Endodermal cell (in vitro differentiated cells): ENCODE results near the gene RBM5. TPM values are rescaled to one million over a fixed set of nuclear protein-coding genes. Genes with fewer than 3 reads are reported as not detected.

Experiments used
- DNase-seq: peaks from one replicate; pipeline ENCODE4 v3.0.0-alpha.2; 2017
- H3K27ac ChIP-seq: 2 replicates; pipeline ENCODE4 v1.5.1; 2013; ENCODE audit warnings: mild to moderate bottlenecking, low read depth, low read length, moderate library complexity
- H3K27me3 ChIP-seq: 2 replicates; pipeline ENCODE4 v1.6.1; 2013; ENCODE audit warnings: mild to moderate bottlenecking, low read length, moderate library complexity; ENCODE audit not compliant: insufficient read depth, control insufficient read depth, poor library complexity, severe bottlenecking
- H3K36me3 ChIP-seq: 2 replicates; pipeline ENCODE4 v1.7.0; 2013; ENCODE audit warnings: mild to moderate bottlenecking, low read length, moderate library complexity; ENCODE audit not compliant: control insufficient read depth, insufficient read depth
- H3K4me1 ChIP-seq: one replicate; pipeline ENCODE4 v1.7.0; 2013; ENCODE audit warnings: low read length; ENCODE audit not compliant: control insufficient read depth, insufficient read depth
- H3K4me3 ChIP-seq: 2 replicates; pipeline ENCODE4 v1.5.1; 2013; ENCODE audit warnings: mild to moderate bottlenecking, low read length, moderate library complexity
- H3K9ac ChIP-seq: 2 replicates; pipeline ENCODE4 v1.6.1; 2013; ENCODE audit warnings: mild to moderate bottlenecking, low read length, moderate library complexity; ENCODE audit not compliant: poor library complexity, severe bottlenecking; ENCODE audit errors: extremely low read depth
- H3K9me3 ChIP-seq: 2 replicates; pipeline ENCODE4 v1.6.1; 2013; ENCODE audit warnings: mild to moderate bottlenecking, low read length, moderate library complexity; ENCODE audit not compliant: control insufficient read depth
- H3K27ac Mint-ChIP-seq: 2 replicates; pipeline ENCODE4 v1.8.0; 2020; ENCODE audit warnings: mixed read lengths
- H3K27me3 Mint-ChIP-seq: 2 replicates; pipeline ENCODE4 v1.8.0; 2021; ENCODE audit warnings: mild to moderate bottlenecking, mixed read lengths; ENCODE audit not compliant: insufficient read depth
- H3K36me3 Mint-ChIP-seq: 2 replicates; pipeline ENCODE4 v1.8.0; 2020; ENCODE audit warnings: low read depth, mixed read lengths
- H3K4me1 Mint-ChIP-seq: 2 replicates; pipeline ENCODE4 v1.8.0; 2020; ENCODE audit warnings: mixed read lengths
- H3K4me3 Mint-ChIP-seq: 2 replicates; pipeline ENCODE4 v1.8.0; 2020; ENCODE audit warnings: mild to moderate bottlenecking, moderate library complexity, mixed read lengths
- H3K9me3 Mint-ChIP-seq: 2 replicates; pipeline ENCODE4 v1.8.0; 2020; ENCODE audit warnings: mild to moderate bottlenecking, mixed read lengths
- WGBS, 2 experiments: methylation state at CpG; one replicate each; pipeline versions ENCODE4 v1.1.5 to v1.1.7; 2013; ENCODE audit warnings: missing lambda C conversion rate in 2 of 2, mixed read lengths in 1 of 2; ENCODE audit not compliant: insufficient coverage in 1 of 2, insufficient read length in 1 of 2; 5-methylcytosine and 5-hydroxymethylcytosine counted together
- total RNA-seq, 2 donors: library from RNA; stranded (reverse); fragmentation: NEBNext Ultra II Directional in 1 of 2; extraction: Animal tissue kit (Norgen Biotek cat#: 25700) in 1 of 2; gene quantifications; 2 replicates in 1 of 2; 3 replicates in 1 of 2; pipeline ENCODE4 v1.2.1, GENCODE V29; 2021
- TF ChIP-seq, protein P1 (sequence below): fragments of 200-600 bp; sonication (generic); conservative IDR thresholded peaks from 2 replicates; pipeline ENCODE4 v1.5.0; 2021; ENCODE audit warnings: antibody characterized with exemption, mild to moderate bottlenecking

RBM5 gene
- total RNA-seq, 2 donors from 2014 or later = 153 to 166 TPM

DNA sequence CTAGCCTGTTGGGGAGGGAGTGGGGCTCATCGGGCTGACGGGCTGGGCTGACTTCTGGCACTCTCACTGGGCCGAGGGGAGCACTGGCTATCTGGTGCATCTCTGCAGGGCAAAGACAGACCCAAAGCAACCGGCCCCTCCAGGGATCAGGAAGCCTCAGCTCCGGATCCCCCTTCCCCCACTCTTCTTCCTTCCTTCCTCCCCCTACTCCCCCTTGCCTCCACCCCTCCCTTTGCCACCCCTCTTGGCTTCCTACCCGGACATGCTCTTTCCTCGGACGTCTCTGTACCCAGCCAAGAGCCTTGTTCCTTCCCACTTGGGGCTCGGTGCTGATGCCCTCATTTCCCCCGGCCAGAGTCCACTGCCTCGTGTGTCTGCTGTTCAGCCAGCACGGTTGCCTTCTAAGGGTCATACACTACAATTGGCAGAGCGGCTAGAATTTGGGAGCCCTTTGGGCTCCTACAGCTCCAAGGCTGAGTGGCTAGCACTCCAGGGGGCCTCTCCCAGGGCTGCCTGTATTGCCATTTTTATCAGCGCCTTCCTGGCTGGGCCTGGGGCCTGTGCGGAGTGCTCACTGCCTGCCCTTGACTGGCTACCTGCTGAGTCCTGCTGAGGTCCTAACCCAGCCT is 77.3 kb downstream of the RBM5 start:
- no peak overlapping the region for H3K9ac ChIP-seq
- H3K27ac ChIP-seq = peak overlapping the region; percentile 87
- H3K27me3 Mint-ChIP-seq = no peaks in the 10 kb centered on the region
- no peaks in the 10 kb centered on the region for H3K9me3 ChIP-seq
- H3K27ac Mint-ChIP-seq = peak overlapping the region; percentile 72
- no peak overlapping the region for H3K4me3 Mint-ChIP-seq
- TF ChIP-seq, protein P1, sequence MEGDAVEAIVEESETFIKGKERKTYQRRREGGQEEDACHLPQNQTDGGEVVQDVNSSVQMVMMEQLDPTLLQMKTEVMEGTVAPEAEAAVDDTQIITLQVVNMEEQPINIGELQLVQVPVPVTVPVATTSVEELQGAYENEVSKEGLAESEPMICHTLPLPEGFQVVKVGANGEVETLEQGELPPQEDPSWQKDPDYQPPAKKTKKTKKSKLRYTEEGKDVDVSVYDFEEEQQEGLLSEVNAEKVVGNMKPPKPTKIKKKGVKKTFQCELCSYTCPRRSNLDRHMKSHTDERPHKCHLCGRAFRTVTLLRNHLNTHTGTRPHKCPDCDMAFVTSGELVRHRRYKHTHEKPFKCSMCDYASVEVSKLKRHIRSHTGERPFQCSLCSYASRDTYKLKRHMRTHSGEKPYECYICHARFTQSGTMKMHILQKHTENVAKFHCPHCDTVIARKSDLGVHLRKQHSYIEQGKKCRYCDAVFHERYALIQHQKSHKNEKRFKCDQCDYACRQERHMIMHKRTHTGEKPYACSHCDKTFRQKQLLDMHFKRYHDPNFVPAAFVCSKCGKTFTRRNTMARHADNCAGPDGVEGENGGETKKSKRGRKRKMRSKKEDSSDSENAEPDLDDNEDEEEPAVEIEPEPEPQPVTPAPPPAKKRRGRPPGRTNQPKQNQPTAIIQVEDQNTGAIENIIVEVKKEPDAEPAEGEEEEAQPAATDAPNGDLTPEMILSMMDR = no peak
- H3K27me3 ChIP-seq = no peaks in the 10 kb centered on the region
- H3K36me3 Mint-ChIP-seq = peaks cover 6% of the 10 kb centered on the region
- WGBS, 2 experiments = 74 to 78% methylated on average over 9 to 15 of the region's 15 CpGs
- peak; percentile 59 for DNase-seq
- H3K4me1 Mint-ChIP-seq = peaks cover 62% of the 10 kb centered on the region
- no peaks in the 10 kb centered on the region for H3K36me3 ChIP-seq
- H3K4me3 ChIP-seq = no peak overlapping the region
- H3K9me3 Mint-ChIP-seq = no peaks in the 10 kb centered on the region
- peaks cover 36% of the 10 kb centered on the region for H3K4me1 ChIP-seq

DNA sequence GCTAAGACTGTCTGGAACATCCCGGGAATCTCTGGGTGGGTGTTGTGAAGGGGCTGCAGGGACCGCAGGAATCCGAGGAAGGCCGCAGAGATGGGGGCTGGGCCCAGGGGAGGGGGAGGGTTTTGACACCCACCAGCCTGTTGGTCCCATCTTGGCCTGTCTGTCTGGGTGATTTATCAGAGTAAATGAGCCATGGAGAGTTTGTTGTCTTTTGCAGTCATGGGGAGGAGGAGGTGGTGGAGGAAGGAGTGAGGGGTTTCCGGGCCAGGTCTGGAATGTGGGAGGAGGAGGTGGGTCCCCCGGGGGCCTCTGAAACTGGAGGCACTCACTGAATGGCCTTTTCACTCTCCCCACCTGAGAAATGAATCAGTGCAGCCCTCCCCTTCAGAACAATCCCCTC is 77.9 kb downstream of the RBM5 start:
- TF ChIP-seq, protein P1 = no peak
- 75 to 80% methylated on average over 3 to 5 of the region's 6 CpGs for WGBS, 2 experiments
- Histone ChIP-seq H3K9me3 (no peaks in the 10 kb centered on the region), H3K27ac (peak overlapping the region; percentile 87), H3K27me3 (no peaks in the 10 kb centered on the region), H3K9ac (no peak overlapping the region), H3K36me3 (no peaks in the 10 kb centered on the region), H3K4me1 (peaks cover 30% of the 10 kb centered on the region), H3K4me3 (no peak overlapping the region)
- peaks cover 60% of the 10 kb centered on the region for H3K4me1 Mint-ChIP-seq
- H3K4me3 Mint-ChIP-seq = peak overlapping the region; percentile 29
- no peak for DNase-seq
- peak overlapping the region; percentile 88 for H3K27ac Mint-ChIP-seq
- H3K36me3 Mint-ChIP-seq = peaks cover 4% of the 10 kb centered on the region
- H3K9me3 Mint-ChIP-seq = no peaks in the 10 kb centered on the region
- no peaks in the 10 kb centered on the region for H3K27me3 Mint-ChIP-seq

DNA sequence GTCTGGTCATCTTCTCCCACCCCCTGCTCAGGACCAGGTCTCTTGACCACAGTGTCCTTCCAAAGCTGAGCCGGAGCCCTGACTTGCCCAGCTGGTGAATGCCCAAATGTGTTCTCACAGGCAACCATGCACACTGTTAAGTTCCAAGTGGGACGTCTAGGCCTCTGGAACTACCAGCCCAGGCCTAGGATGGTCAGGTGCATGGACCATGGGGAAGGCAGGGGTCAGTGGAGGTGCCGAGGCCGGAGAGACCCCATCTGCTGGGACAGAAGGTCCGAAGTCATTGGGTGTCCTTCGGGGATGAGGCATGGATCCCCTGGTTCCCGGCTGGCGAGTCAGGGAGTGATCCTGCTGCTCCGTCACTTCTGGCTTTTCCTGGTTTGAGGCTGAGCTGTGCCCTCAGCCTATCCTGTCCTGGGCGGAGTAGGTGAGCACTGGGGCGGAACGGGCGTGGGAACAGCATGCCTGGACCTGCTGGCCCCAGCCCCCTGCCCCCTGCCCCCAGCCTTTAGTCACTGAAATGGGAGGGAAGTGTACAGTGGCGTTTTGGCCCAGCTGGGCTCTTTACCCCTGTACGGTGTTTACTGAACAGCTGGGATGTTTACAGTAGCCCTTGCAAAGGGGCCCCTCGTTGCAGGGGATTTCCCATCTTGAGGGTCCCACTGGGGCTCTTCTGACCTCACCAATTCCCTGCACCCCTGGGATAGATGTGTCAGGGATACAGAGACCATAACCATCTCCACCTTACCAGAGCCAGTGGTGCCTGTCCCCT is 78.5 kb downstream of the RBM5 start:
- Histone ChIP-seq H3K27me3 (no peaks in the 10 kb centered on the region), H3K9me3 (no peaks in the 10 kb centered on the region), H3K36me3 (no peaks in the 10 kb centered on the region), H3K27ac (peak overlapping the region; percentile 87), H3K9ac (no peak overlapping the region), H3K4me1 (peaks cover 26% of the 10 kb centered on the region), H3K4me3 (no peak overlapping the region)
- Mint-ChIP-seq H3K27ac (peak overlapping the region; percentile 88), H3K27me3 (no peaks in the 10 kb centered on the region), H3K4me3 (peak overlapping the region; percentile 29), H3K36me3 (peaks cover 4% of the 10 kb centered on the region), H3K9me3 (no peaks in the 10 kb centered on the region), H3K4me1 (peaks cover 54% of the 10 kb centered on the region)
- DNase-seq = no peak
- TF ChIP-seq, protein P1 = no peak
- WGBS, 2 experiments = 83 to 84% methylated on average over 9 to 16 of the region's 16 CpGs
